RWPE1 (cell line): Measurements from ENCODE around the gene CGB3.
"Not testable (repeated sequence)": the region's sequence is repeated elsewhere in the genome, so short reads cannot be mapped to it uniquely, and the experiment has no call there.

Source experiments
- CTCF ChIA-PET: fragments of 350-600 bp; sonication (Branson Sonifier 250); formaldehyde crosslinking; extraction: SDS; loops from one replicate; lab custom pipeline; 2021; lab: Yijun Ruan, JAX
- POLR2A ChIA-PET: fragments of 400-600 bp; formaldehyde crosslinking; extraction: SDS; loops from one replicate; lab custom pipeline; 2020; ENCODE audit warnings: antibody characterized with exemption; ENCODE audit not compliant: low non-redundant PET; lab: Yijun Ruan, JAX
- DNase-seq: peaks from one replicate; pipeline ENCODE4 v3.0.0; 2012; ENCODE audit warnings: low spot score
- H3K27ac ChIP-seq: fragments of 450-650 bp; 2 replicates; pipeline ENCODE4 v1.5.1; 2017
- CTCF ChIP-seq: fragments of 450-650 bp; conservative IDR thresholded peaks from 2 replicates; pipeline ENCODE4 v1.5.1; 2017; ENCODE audit warnings: low read depth, mild to moderate bottlenecking

The CGB3 gene

DNA sequence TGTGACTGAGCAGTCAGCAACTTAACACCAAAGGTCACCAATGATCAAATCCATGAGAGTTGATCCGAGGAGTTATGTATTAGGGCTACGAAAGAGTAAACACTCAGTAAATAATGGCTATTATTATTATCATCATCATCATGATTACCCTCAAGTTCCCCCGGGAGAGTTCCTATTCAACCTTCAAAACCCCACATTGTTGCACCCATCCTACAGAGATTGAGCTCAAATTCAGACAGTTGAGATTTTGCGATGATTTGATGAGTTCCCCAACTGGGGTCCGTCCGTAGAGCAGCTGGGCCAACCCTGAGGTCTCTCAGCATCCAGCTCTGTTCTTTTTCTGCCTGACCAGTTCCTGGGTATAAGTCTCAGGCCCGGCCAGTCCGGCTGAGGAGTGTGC is 14.0 kb upstream of the CGB3 start:
- CTCF ChIA-PET, DNase-seq, POLR2A ChIA-PET: not testable (repeated sequence)
- H3K27ac ChIP-seq: peak overlapping the region; percentile 37; the same call in 1 of the 2 replicates

- DNase-seq, CTCF ChIA-PET, POLR2A ChIA-PET, H3K27ac ChIP-seq: not testable (repeated sequence)
- peak; percentile 52 for TF ChIP-seq CTCF
Observed at GRCh38 chr19:49036815-49037214, 12.7 kb upstream of the CGB3 start, which contains the start of gene CGB1. Gene CGB1 (minus strand): TSS chr19:49036895. CDS start chr19:49036711, 184 bp downstream.

GRCh38 chr19:49031642-49032301 is 7.6 kb upstream of the CGB3 start, which contains the start of gene CGB2:
Gene CGB2 (plus strand): TSS chr19:49031890. CDS start chr19:49032096, 206 bp downstream.
- POLR2A ChIA-PET, H3K27ac ChIP-seq, DNase-seq: not testable (repeated sequence)
- TF ChIP-seq CTCF: peak; percentile 60
- CTCF ChIA-PET: interaction anchor here (0.6 kb wide), 3 partner anchors 44 to 335 kb away, joined by 3 to 7 read pairs (median 5); no protein-coding TSS in a partner anchor

- POLR2A ChIA-PET, H3K27ac ChIP-seq, CTCF ChIA-PET, DNase-seq: not testable (repeated sequence)
Observed at GRCh38 chr19:49030323-49030722, 6.2 kb upstream of the CGB3 start.

- CTCF ChIA-PET, DNase-seq, POLR2A ChIA-PET, H3K27ac ChIP-seq: not testable (repeated sequence)
Observed at GRCh38 chr19:49029749-49030148, 5.6 kb upstream of the CGB3 start.

DNA sequence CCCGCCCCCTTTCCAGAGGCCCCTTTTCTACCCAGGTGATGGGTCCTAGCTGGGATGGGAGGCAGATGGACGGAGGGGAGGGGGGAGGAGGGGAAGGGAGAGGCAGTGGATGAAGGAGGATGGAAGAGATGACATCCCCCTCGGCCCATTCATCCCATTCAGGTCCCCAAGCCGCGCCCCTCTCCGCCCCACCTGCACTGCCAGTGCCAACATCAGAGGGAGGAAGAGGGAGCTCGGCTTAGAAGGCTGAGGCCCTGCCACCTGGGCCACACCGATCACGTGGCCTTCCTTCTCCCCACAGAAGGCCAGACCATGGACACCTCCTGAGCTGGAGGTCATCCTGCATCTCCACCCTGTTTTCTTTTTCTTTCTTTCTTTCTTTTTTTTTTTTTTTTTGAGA is 4.6 kb upstream of the CGB3 start:
- POLR2A ChIA-PET, DNase-seq, H3K27ac ChIP-seq, CTCF ChIA-PET: not testable (repeated sequence)

DNA sequence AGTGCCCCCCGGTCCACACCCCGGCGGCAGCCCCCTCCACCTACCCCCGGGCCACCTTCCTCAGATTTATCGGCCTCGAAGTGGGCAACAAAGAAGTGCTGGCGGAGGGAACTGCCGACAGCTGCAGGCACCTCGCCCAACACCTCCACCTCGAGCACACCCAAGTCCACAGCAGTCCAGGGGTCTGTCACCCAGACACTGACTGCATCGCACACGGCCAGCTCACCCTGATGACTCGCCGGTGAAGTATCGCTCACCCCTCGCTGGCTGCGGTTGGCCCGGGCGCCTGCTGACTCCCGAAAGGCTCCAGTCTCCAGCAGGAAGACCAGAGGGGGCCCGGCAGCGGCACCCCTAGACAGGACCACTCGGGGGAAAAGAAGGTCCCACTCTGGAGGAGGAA is 1.5 kb upstream of the CGB3 start:
- H3K27ac ChIP-seq, POLR2A ChIA-PET, DNase-seq, CTCF ChIA-PET: not testable (repeated sequence)

- CTCF ChIA-PET, H3K27ac ChIP-seq, POLR2A ChIA-PET, DNase-seq: not testable (repeated sequence)
Observed at GRCh38 chr19:49025088-49025487, 955 bp upstream of the CGB3 start.

GRCh38 chr19:49022116-49022515 is 2.0 kb downstream of the CGB3 start:
- TF ChIP-seq CTCF: no peak
- ChIA-PET POLR2A (no interaction called here), CTCF (no interaction called here)
- H3K27ac ChIP-seq: no peak overlapping the region
- no peak for DNase-seq
